Liver (tissue), 9 donors: ENCODE measurements around the gene CAPN3. TPM values are rescaled to one million over a fixed set of nuclear protein-coding genes. Genes with fewer than 3 reads are reported as not detected.

Source experiments
- DNase-seq: peaks from one replicate; pipeline ENCODE4 v3.0.0-alpha.2; 2017; ENCODE audit warnings: low spot score
- H3K27ac ChIP-seq, 2 donors: one replicate each; pipeline ENCODE4 v1.7.0; 2013; ENCODE audit warnings: inconsistent platforms in 2 of 2, low read length in 2 of 2, control low read depth in 1 of 2, low read depth in 1 of 2, mild to moderate bottlenecking in 1 of 2
- H3K27me3 ChIP-seq, 4 donors: one replicate each; pipeline versions ENCODE4 v1.6.1 to v1.7.0; 2013; ENCODE audit warnings: low read length in 3 of 4, inconsistent platforms in 1 of 4, mild to moderate bottlenecking in 1 of 4, moderate library complexity in 1 of 4; ENCODE audit not compliant: control insufficient read depth in 4 of 4, insufficient read depth in 4 of 4
- H3K36me3 ChIP-seq, 4 donors: one replicate each; pipeline versions ENCODE4 v1.6.1 to v1.7.0; 2013; ENCODE audit warnings: low read length in 3 of 4, mild to moderate bottlenecking in 3 of 4, low read depth in 1 of 4, moderate library complexity in 1 of 4; ENCODE audit not compliant: control insufficient read depth in 4 of 4, insufficient read depth in 3 of 4
- H3K4me1 ChIP-seq, 4 donors: one replicate each; pipeline versions ENCODE4 v1.6.1 to v1.7.0; 2013; ENCODE audit warnings: low read length in 3 of 4, mild to moderate bottlenecking in 3 of 4, moderate library complexity in 1 of 4; ENCODE audit not compliant: control insufficient read depth in 4 of 4, insufficient read depth in 4 of 4
- H3K4me3 ChIP-seq, 3 donors: one replicate each; pipeline versions ENCODE4 v1.6.1 to v1.7.0; 2013; ENCODE audit warnings: low read length in 3 of 3, control low read depth in 1 of 3, low read depth in 1 of 3, mild to moderate bottlenecking in 1 of 3
- H3K9ac ChIP-seq, 2 donors: one replicate each; pipeline ENCODE4 v1.7.0; 2013; ENCODE audit warnings: low read length in 2 of 2, mild to moderate bottlenecking in 2 of 2, moderate library complexity in 2 of 2, control low read depth in 1 of 2, low read depth in 1 of 2
- H3K9me3 ChIP-seq, 4 donors: one replicate each; pipeline versions ENCODE4 v1.6.1 to v1.7.0; 2013; ENCODE audit warnings: low read length in 3 of 4; ENCODE audit not compliant: control insufficient read depth in 4 of 4
- CTCF ChIP-seq: fragments of 150-350 bp; IDR thresholded peaks from 2 replicates; pipeline ENCODE4 v1.5.1; 2017; ENCODE audit warnings: improper control_type of control experiment, low read depth, low read length; ENCODE audit not compliant: missing input control
- EGR1 ChIP-seq, 2 donors: IDR thresholded peaks; 2 replicates each; pipeline ENCODE4 v1.6.1; 2016 to 2018; ENCODE audit warnings: antibody characterized with exemption in 2 of 2, low read depth in 2 of 2
- FOXA1 ChIP-seq: IDR thresholded peaks from 2 replicates; pipeline ENCODE4 v1.6.1; 2016; ENCODE audit warnings: antibody characterized with exemption
- FOXA2 ChIP-seq: IDR thresholded peaks from 2 replicates; pipeline ENCODE4 v1.6.1; 2016; ENCODE audit warnings: antibody characterized with exemption
- GABPA ChIP-seq, 2 donors: IDR thresholded peaks in 1 of 2; conservative IDR thresholded peaks in 1 of 2; 2 replicates each; pipeline ENCODE4 v1.6.1; 2016; ENCODE audit warnings: antibody characterized with exemption in 2 of 2, mild to moderate bottlenecking in 1 of 2, moderate library complexity in 1 of 2
- HNF4A ChIP-seq, 2 donors: conservative IDR thresholded peaks; 2 replicates each; pipeline ENCODE4 v1.6.1; 2016; ENCODE audit warnings: antibody characterized with exemption in 2 of 2, mild to moderate bottlenecking in 2 of 2
- HNF4G ChIP-seq: IDR thresholded peaks from 2 replicates; pipeline ENCODE4 v1.6.1; 2016; ENCODE audit warnings: antibody characterized with exemption
- JUND ChIP-seq, 2 donors: IDR thresholded peaks; 2 replicates each; pipeline ENCODE4 v1.6.1; 2016; ENCODE audit warnings: antibody characterized with exemption in 2 of 2
- MAX ChIP-seq: IDR thresholded peaks from 2 replicates; pipeline ENCODE4 v1.6.1; 2016; ENCODE audit warnings: antibody characterized with exemption
- NR2F2 ChIP-seq: IDR thresholded peaks from 2 replicates; pipeline ENCODE4 v1.6.1; 2016; ENCODE audit warnings: antibody characterized with exemption
- RAD21 ChIP-seq, 2 donors: IDR thresholded peaks; 2 replicates each; pipeline ENCODE4 v1.6.1; 2016; ENCODE audit warnings: antibody characterized with exemption in 2 of 2, mild to moderate bottlenecking in 2 of 2
- REST ChIP-seq: IDR thresholded peaks from 2 replicates; pipeline ENCODE4 v1.6.1; 2016; ENCODE audit warnings: antibody characterized with exemption, mild to moderate bottlenecking
- RXRA ChIP-seq, 2 donors: IDR thresholded peaks; 2 replicates each; pipeline ENCODE4 v1.6.1; 2017 to 2018; ENCODE audit warnings: antibody characterized with exemption in 2 of 2, mild to moderate bottlenecking in 1 of 2
- SP1 ChIP-seq: IDR thresholded peaks from 2 replicates; pipeline ENCODE4 v1.6.1; 2018; ENCODE audit warnings: antibody characterized with exemption, mild to moderate bottlenecking
- TAF1 ChIP-seq: conservative IDR thresholded peaks from 2 replicates; pipeline ENCODE4 v1.6.1; 2016; ENCODE audit warnings: antibody characterized with exemption, mild to moderate bottlenecking
- YY1 ChIP-seq: IDR thresholded peaks from 2 replicates; pipeline ENCODE4 v1.6.1; 2016; ENCODE audit warnings: antibody characterized with exemption, mild to moderate bottlenecking
- WGBS: extraction: QIAGEN DNeasy Blood & Tissue Kit; methylation state at CpG from one replicate; pipeline ENCODE4 v1.1.7; 2013; 5-methylcytosine and 5-hydroxymethylcytosine counted together
- polyA plus RNA-seq, 2 donors: library from polyadenylated mRNA; stranded (reverse) in 1 of 2; unstranded in 1 of 2; fragments of 200-250 nt in 1 of 2; fragments of >200 nt in 1 of 2; fragmentation: Nextera tagmentation in 1 of 2; extraction: Ambion mirVana in 1 of 2; gene quantifications; one replicate each; pipeline versions ENCODE4 v1.2.1 to v1.2.3, GENCODE V29; 2013 to 2015
- total RNA-seq, 2 donors: library from RNA; depleted of rRNA; stranded (reverse); fragments of >200 nt; gene quantifications; one replicate each; pipeline ENCODE4 v1.2.3, GENCODE V29; 2014
- TF ChIP-seq, protein P1 (sequence below): IDR thresholded peaks from 2 replicates; pipeline ENCODE4 v1.6.1; 2016; ENCODE audit warnings: antibody characterized with exemption
- TF ChIP-seq, protein P2 (sequence below): IDR thresholded peaks from 2 replicates; pipeline ENCODE4 v1.6.1; 2016; ENCODE audit warnings: antibody characterized with exemption
- donor health status: healthy.
- donor health status: healthy.
- donor health status: healthy.
- donor health status: healthy.
- donor health status: healthy.

CAPN3 gene
- total and polyA plus RNA-seq, 4 donors: 2.0 to 6.1 (median 4.2) TPM

DNA sequence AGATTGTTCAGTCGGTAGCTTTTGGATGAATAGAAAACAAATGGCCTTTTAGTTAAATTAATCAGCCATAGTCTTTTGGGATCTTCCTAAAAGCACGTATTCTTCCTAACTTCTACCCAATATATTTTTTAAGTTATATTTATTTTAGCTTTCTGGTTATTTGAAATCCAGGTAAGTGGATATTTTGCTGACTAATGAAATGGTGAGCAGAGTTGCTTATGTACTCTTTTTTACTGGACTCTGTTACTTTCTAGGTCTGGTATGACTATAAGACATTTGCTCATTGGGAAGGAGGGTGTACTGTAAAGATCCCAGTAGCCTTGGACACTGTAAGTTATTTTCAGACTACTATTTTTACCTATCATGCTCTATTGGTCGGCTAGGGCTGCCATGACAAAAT is 13.8 kb upstream of the CAPN3 start (continued):
- TF ChIP-seq FOXA1: no peak
- TF ChIP-seq CTCF: no peak
- TF ChIP-seq, protein P1, sequence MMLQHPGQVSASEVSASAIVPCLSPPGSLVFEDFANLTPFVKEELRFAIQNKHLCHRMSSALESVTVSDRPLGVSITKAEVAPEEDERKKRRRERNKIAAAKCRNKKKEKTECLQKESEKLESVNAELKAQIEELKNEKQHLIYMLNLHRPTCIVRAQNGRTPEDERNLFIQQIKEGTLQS: no peak
- no peak for TF ChIP-seq GABPA (IDR thresholded peaks at IDR 0.05 in 1 of 2, conservative IDR thresholded peaks at IDR 0.05 in 1 of 2)
- TF ChIP-seq JUND (IDR thresholded peaks at IDR 0.05): no peak
- no peak for TF ChIP-seq HNF4A (conservative IDR thresholded peaks at IDR 0.05)

GRCh38 chr15:42348083-42348482 is 11.2 kb upstream of the CAPN3 start:
- Histone ChIP-seq H3K9ac (no peak overlapping the region), H3K36me3 (peaks cover 3 to 76% (median 41%) of the 10 kb centered on the region in 4 donors), H3K4me1 (no peaks in the 10 kb centered on the region), H3K27ac (no peak overlapping the region), H3K4me3 (no peak overlapping the region), H3K27me3 (no peaks in the 10 kb centered on the region), H3K9me3 (no peaks in the 10 kb centered on the region)
- 97% methylated on average over 5 of the region's 5 CpGs for WGBS
- no peak for DNase-seq
- TF ChIP-seq FOXA2 (no peak), TAF1 (no peak), REST (no peak), HNF4G (no peak), NR2F2 (no peak), SP1 (no peak), HNF4A (conservative IDR thresholded peaks at IDR 0.05) (no peak), MAX (no peak), YY1 (no peak), EGR1 (IDR thresholded peaks at IDR 0.05; ENCODE audit: low read depth in 2 of 2) (no peak), RAD21 (IDR thresholded peaks at IDR 0.05) (no peak), RXRA (IDR thresholded peaks at IDR 0.05) (no peak), FOXA1 (no peak), JUND (IDR thresholded peaks at IDR 0.05) (no peak), GABPA (IDR thresholded peaks at IDR 0.05 in 1 of 2, conservative IDR thresholded peaks at IDR 0.05 in 1 of 2) (no peak)
- TF ChIP-seq, protein P1: no peak
- TF ChIP-seq, protein P2, sequence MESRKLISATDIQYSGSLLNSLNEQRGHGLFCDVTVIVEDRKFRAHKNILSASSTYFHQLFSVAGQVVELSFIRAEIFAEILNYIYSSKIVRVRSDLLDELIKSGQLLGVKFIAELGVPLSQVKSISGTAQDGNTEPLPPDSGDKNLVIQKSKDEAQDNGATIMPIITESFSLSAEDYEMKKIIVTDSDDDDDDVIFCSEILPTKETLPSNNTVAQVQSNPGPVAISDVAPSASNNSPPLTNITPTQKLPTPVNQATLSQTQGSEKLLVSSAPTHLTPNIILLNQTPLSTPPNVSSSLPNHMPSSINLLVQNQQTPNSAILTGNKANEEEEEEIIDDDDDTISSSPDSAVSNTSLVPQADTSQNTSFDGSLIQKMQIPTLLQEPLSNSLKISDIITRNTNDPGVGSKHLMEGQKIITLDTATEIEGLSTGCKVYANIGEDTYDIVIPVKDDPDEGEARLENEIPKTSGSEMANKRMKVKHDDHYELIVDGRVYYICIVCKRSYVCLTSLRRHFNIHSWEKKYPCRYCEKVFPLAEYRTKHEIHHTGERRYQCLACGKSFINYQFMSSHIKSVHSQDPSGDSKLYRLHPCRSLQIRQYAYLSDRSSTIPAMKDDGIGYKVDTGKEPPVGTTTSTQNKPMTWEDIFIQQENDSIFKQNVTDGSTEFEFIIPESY: no peak
